Activated CD4-positive, CD25-positive, alpha-beta regulatory T cell treated with anti-CD3 and anti-CD28 coated beads, Interleukin-2, amount 50 U/mL, for 72 hours (primary cell): Measurements from ENCODE around the gene FLT3LG.
"Not testable (repeated sequence)": the region's sequence is repeated elsewhere in the genome, so short reads cannot be mapped to it uniquely, and the experiment has no call there.

Experiments
- DNase-seq: peaks from one replicate; pipeline ENCODE4 v3.0.0; 2021

The FLT3LG gene

GRCh38 chr19:49441210-49441959, 32.6 kb upstream of the FLT3LG start, which contains the start of gene SLC17A7:
SLC17A7 (minus strand) TSS chr19:49441527; CDS start chr19:49441379, 148 bp downstream.
- DNase-seq: no peak

GRCh38 chr19:49441960-49442350, 32.1 kb upstream of the FLT3LG start:
- DNase-seq: no peak

GRCh38 chr19:49442354-49442753, 31.7 kb upstream of the FLT3LG start:
- no peak for DNase-seq

GRCh38 chr19:49442771-49443365, 31.1 kb upstream of the FLT3LG start:
- DNase-seq: peak; percentile 62

GRCh38 chr19:49443366-49444099, 30.5 kb upstream of the FLT3LG start:
- DNase-seq: peak; percentile 96

- not testable (repeated sequence) for DNase-seq
These were observed 29.8 kb upstream of the FLT3LG start for GRCh38 chr19:49444100-49444700.

- DNase-seq: no peak
These were observed 28.0 kb upstream of the FLT3LG start for GRCh38 chr19:49445997-49446396.

- DNase-seq: no peak
These were observed 26.3 kb upstream of the FLT3LG start for GRCh38 chr19:49447485-49448431.

- DNase-seq: no peak
These were observed 25.6 kb upstream of the FLT3LG start for GRCh38 chr19:49448432-49448786.

- DNase-seq: no peak
These were observed 23.6 kb upstream of the FLT3LG start for GRCh38 chr19:49450405-49450804.

- peak; percentile 89 for DNase-seq
These were observed 22.4 kb upstream of the FLT3LG start, which contains the start of gene PIH1D1 for GRCh38 chr19:49451430-49452181. PIH1D1 (minus strand) TSS chr19:49451814; CDS start chr19:49451574, 240 bp downstream.

- peak; percentile 98 for DNase-seq
These were observed 20.8 kb upstream of the FLT3LG start, which contains the start of gene ALDH16A1 for GRCh38 chr19:49453013-49453756. ALDH16A1 (plus strand) TSS chr19:49453225; CDS start chr19:49453332, 107 bp downstream.

GRCh38 chr19:49453757-49454240, 20.2 kb upstream of the FLT3LG start:
- DNase-seq: no peak

GRCh38 chr19:49455773-49456172, 18.2 kb upstream of the FLT3LG start:
- DNase-seq: no peak

GRCh38 chr19:49456326-49456725, 17.7 kb upstream of the FLT3LG start:
- no peak for DNase-seq

- DNase-seq: no peak
These were observed 15.5 kb upstream of the FLT3LG start for GRCh38 chr19:49458567-49458903.

- DNase-seq: no peak
These were observed 14.6 kb upstream of the FLT3LG start for GRCh38 chr19:49459388-49459787.

- not testable (repeated sequence) for DNase-seq
These were observed 12.9 kb upstream of the FLT3LG start for GRCh38 chr19:49461130-49461529.

GRCh38 chr19:49461656-49462055, 12.4 kb upstream of the FLT3LG start:
- DNase-seq: no peak

GRCh38 chr19:49462492-49462891, 11.5 kb upstream of the FLT3LG start:
- no peak for DNase-seq
